Measurements from ENCODE around the gene ZNF787.

GRCh38 chr19:56092685-56093631, 28.1 kb downstream of the ZNF787 start:
- TF ChIP-seq, protein P1, sequence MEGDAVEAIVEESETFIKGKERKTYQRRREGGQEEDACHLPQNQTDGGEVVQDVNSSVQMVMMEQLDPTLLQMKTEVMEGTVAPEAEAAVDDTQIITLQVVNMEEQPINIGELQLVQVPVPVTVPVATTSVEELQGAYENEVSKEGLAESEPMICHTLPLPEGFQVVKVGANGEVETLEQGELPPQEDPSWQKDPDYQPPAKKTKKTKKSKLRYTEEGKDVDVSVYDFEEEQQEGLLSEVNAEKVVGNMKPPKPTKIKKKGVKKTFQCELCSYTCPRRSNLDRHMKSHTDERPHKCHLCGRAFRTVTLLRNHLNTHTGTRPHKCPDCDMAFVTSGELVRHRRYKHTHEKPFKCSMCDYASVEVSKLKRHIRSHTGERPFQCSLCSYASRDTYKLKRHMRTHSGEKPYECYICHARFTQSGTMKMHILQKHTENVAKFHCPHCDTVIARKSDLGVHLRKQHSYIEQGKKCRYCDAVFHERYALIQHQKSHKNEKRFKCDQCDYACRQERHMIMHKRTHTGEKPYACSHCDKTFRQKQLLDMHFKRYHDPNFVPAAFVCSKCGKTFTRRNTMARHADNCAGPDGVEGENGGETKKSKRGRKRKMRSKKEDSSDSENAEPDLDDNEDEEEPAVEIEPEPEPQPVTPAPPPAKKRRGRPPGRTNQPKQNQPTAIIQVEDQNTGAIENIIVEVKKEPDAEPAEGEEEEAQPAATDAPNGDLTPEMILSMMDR (IDR thresholded peaks at IDR 0.05), result no peak
- no peak for TF ChIP-seq POLR2AphosphoS5 (IDR thresholded peaks at IDR 0.05; ENCODE audit: low read depth, low read length)
- no peak for TF ChIP-seq MAX (IDR thresholded peaks at IDR 0.05; ENCODE audit: low read depth)
- TF ChIP-seq PBX3 (IDR thresholded peaks at IDR 0.05), result no peak

Data from SK-N-SH (cell line).